ENCODE measurements around the gene MYO7A. TPM values are rescaled to one million over a fixed set of nuclear protein-coding genes. Genes with fewer than 3 reads are reported as not detected.

Gene MYO7A
- total and polyA plus RNA-seq, 2 of the 8 experiments (the other 6 are each of a cell fraction or from before 2014, with no cell fraction given) = 1.5 to 1.9 TPM

GRCh38 chr11:77189588-77190210 lies 61.7 kb downstream of the MYO7A start (continued):
- TF ChIP-seq RXRA (IDR thresholded peaks at IDR 0.05; ENCODE audit: insufficient read depth, low read depth, low read length) = no peak
- no peak for TF ChIP-seq SIX5 (IDR thresholded peaks at IDR 0.05; ENCODE audit: low read depth, low read length)
- no peak for TF ChIP-seq SUZ12 (IDR thresholded peaks at IDR 0.05; ENCODE audit: low read length)
- no peak for TF ChIP-seq HDAC6 (IDR thresholded peaks at IDR 0.05; ENCODE audit: low read depth, low read length)
- TF ChIP-seq TAF7 (optimal IDR thresholded peaks at IDR 0.05; ENCODE audit: borderline replicate concordance, low read depth, low read length) = no peak
- no peak for TF ChIP-seq MAFK (IDR thresholded peaks at IDR 0.05; ENCODE audit: low read depth, low read length)
